Brain pericyte (primary cell): Measurements from ENCODE around the gene C1GALT1.
"Not testable (repeated sequence)": the region's sequence is repeated elsewhere in the genome, so short reads cannot be mapped to it uniquely, and the experiment has no call there.

Experiments
- DNase-seq: peaks from one replicate; pipeline ENCODE4 v3.0.0-alpha.2; 2012; ENCODE audit warnings: low read depth, low spot score

Gene C1GALT1

GRCh38 chr7:7169296-7169695, 13.0 kb upstream of the C1GALT1 start:
- DNase-seq: no peak

GRCh38 chr7:7173956-7174632, 8.2 kb upstream of the C1GALT1 start:
- DNase-seq: no peak

- no peak for DNase-seq
These were observed 7.2 kb upstream of the C1GALT1 start for GRCh38 chr7:7175075-7175695.

GRCh38 chr7:7176406-7177043, 5.8 kb upstream of the C1GALT1 start:
- DNase-seq: peak; percentile 69

GRCh38 chr7:7177044-7177517, 5.3 kb upstream of the C1GALT1 start:
- no peak for DNase-seq

GRCh38 chr7:7178081-7178480, 4.3 kb upstream of the C1GALT1 start:
- no peak for DNase-seq

- DNase-seq: no peak
These were observed 3.4 kb upstream of the C1GALT1 start for GRCh38 chr7:7178906-7179305.

- DNase-seq: no peak
These were observed 1.5 kb upstream of the C1GALT1 start for GRCh38 chr7:7180725-7181449.

- no peak for DNase-seq
These were observed 707 bp upstream of the C1GALT1 start for GRCh38 chr7:7181519-7182155.

GRCh38 chr7:7183061-7183837, 905 bp downstream of the C1GALT1 start:
- DNase-seq: no peak

GRCh38 chr7:7183838-7184463, 1.6 kb downstream of the C1GALT1 start:
- no peak for DNase-seq

- DNase-seq: no peak
These were observed 3.1 kb downstream of the C1GALT1 start for GRCh38 chr7:7185371-7185989.

GRCh38 chr7:7188091-7188490, 5.7 kb downstream of the C1GALT1 start:
- DNase-seq: no peak

GRCh38 chr7:7188742-7189141, 6.4 kb downstream of the C1GALT1 start:
- no peak for DNase-seq

- no peak for DNase-seq
These were observed 7.8 kb downstream of the C1GALT1 start for GRCh38 chr7:7190142-7190541.

- no peak for DNase-seq
These were observed 8.8 kb downstream of the C1GALT1 start for GRCh38 chr7:7191137-7191536.

GRCh38 chr7:7192798-7193788, 10.7 kb downstream of the C1GALT1 start:
- not testable (repeated sequence) for DNase-seq

- DNase-seq: not testable (repeated sequence)
These were observed 17.2 kb downstream of the C1GALT1 start for GRCh38 chr7:7199592-7199991.

- not testable (repeated sequence) for DNase-seq
These were observed 17.9 kb downstream of the C1GALT1 start for GRCh38 chr7:7200255-7200654.
